CD4-positive, alpha-beta T cell (primary cell): ENCODE measurements around the gene INVS. TPM values are rescaled to one million over a fixed set of nuclear protein-coding genes. Genes with fewer than 3 reads are reported as not detected.

ENCODE experiments used
- ATAC-seq: fragments of 200-7000 bp; cut with Tn5 transposase; one replicate; pipeline ENCODE4 v1.10.0; 2022; ENCODE audit warnings: mild to moderate bottlenecking; ENCODE audit not compliant: poor library complexity
- CTCF ChIA-PET: fragments of 350-600 bp; sonication (Branson Sonifier 250); formaldehyde crosslinking; loops from one replicate; lab custom pipeline; 2021; ENCODE audit warnings: antibody characterized with exemption, inconsistent platforms; lab: Charles Lee
- POLR2A ChIA-PET: fragments of 350-600 bp; sonication (Branson Sonifier 250); formaldehyde crosslinking; loops from one replicate; lab custom pipeline; 2021; ENCODE audit warnings: antibody characterized with exemption, inconsistent platforms; lab: Charles Lee
- DNase-seq, 14 experiments: peaks; one replicate each; pipeline ENCODE4 v3.0.0-alpha.2; 2013 to 2020; ENCODE audit warnings: mixed read lengths in 2 of 14
- H3K27ac ChIP-seq, 2 donors: one replicate each; pipeline versions ENCODE4 v1.5.1 to v1.7.0; 2013; ENCODE audit warnings: low read length in 2 of 2, low read depth in 1 of 2, mild to moderate bottlenecking in 1 of 2
- H3K27me3 ChIP-seq, 2 experiments: 1 replicate in 1 of 2; 2 replicates in 1 of 2; pipeline versions ENCODE4 v1.6.1 to v1.7.0; 2013; ENCODE audit warnings: low read length in 2 of 2, control low read depth in 1 of 2, mild to moderate bottlenecking in 1 of 2, moderate library complexity in 1 of 2; ENCODE audit not compliant: insufficient read depth in 2 of 2, control insufficient read depth in 1 of 2
- H3K36me3 ChIP-seq: one replicate; pipeline ENCODE4 v1.6.1; 2013; ENCODE audit warnings: low read length, control low read depth; ENCODE audit not compliant: insufficient read depth
- H3K4me1 ChIP-seq: one replicate; pipeline ENCODE4 v1.6.1; 2013; ENCODE audit warnings: low read length, control low read depth; ENCODE audit not compliant: insufficient read depth
- H3K4me3 ChIP-seq: one replicate; pipeline ENCODE4 v1.5.1; 2013; ENCODE audit warnings: mild to moderate bottlenecking, low read length, moderate library complexity
- H3K9me3 ChIP-seq, 2 experiments: 1 replicate in 1 of 2; 2 replicates in 1 of 2; pipeline versions ENCODE4 v1.6.1 to v1.7.0; 2013; ENCODE audit warnings: low read length in 2 of 2, mild to moderate bottlenecking in 2 of 2, control low read depth in 1 of 2, moderate library complexity in 1 of 2; ENCODE audit not compliant: control insufficient read depth in 1 of 2, insufficient read depth in 1 of 2
- H3K27ac Mint-ChIP-seq: one replicate; pipeline ENCODE4 v1.8.0; 2020; ENCODE audit warnings: mixed read lengths
- H3K27me3 Mint-ChIP-seq: one replicate; pipeline ENCODE4 v1.8.0; 2021; ENCODE audit warnings: mixed read lengths
- H3K36me3 Mint-ChIP-seq: one replicate; pipeline ENCODE4 v1.8.0; 2021; ENCODE audit warnings: low read depth, mixed read lengths
- H3K4me1 Mint-ChIP-seq: one replicate; pipeline ENCODE4 v1.8.0; 2021; ENCODE audit warnings: low read depth, mixed read lengths
- H3K4me3 Mint-ChIP-seq: one replicate; pipeline ENCODE4 v1.8.0; 2020; ENCODE audit warnings: mild to moderate bottlenecking, mixed read lengths
- H3K9me3 Mint-ChIP-seq: one replicate; pipeline ENCODE4 v1.8.0; 2020; ENCODE audit warnings: mixed read lengths
- CTCF ChIP-seq: fragments of 200-600 bp; IDR thresholded peaks from one replicate; pipeline ENCODE4 v1.8.0; 2022; ENCODE audit warnings: antibody characterized with exemption, mild to moderate bottlenecking
- intact Hi-C, 2 experiments: fragments of 100-400 bp; cut with DNase I in 1 of 2; cut with micrococcal nuclease in 1 of 2; formaldehyde crosslinking; loops; one replicate each; pipeline versions ENCODE4 v1.15.1 to v1.9.0; 2023 to 2025; cut with DNase I, micrococcal nuclease
- total RNA-seq, 174 experiments: library from RNA in 2 of 174; stranded (reverse) in 2 of 174; gene quantifications; one replicate each; pipeline ENCODE4 v1.2.3 and lab custom pipeline; 2021 to 2026

The INVS gene
- total RNA-seq, 2 experiments from 2014 or later, result 13.6 to 14.3 TPM

GRCh38 chr9:100315561-100315960 is 216.5 kb downstream of the INVS start:
- TF ChIP-seq CTCF, result no peak
- POLR2A ChIA-PET, result no interaction called here
- CTCF ChIA-PET, result no interaction called here
- DNase-seq (no peak), ATAC-seq (no peak)
- Mint-ChIP-seq H3K4me1 (peaks cover 42% of the 10 kb centered on the region), H3K36me3 (peaks cover 84% of the 10 kb centered on the region), H3K27ac (no peak overlapping the region), H3K4me3 (no peak overlapping the region), H3K9me3 (no peaks in the 10 kb centered on the region), H3K27me3 (no peaks in the 10 kb centered on the region)
- Histone ChIP-seq H3K27me3 (no peaks in the 10 kb centered on the region), H3K9me3 (no peaks in the 10 kb centered on the region), H3K27ac (no peak overlapping the region), H3K36me3 (peaks cover 29% of the 10 kb centered on the region), H3K4me1 (no peaks in the 10 kb centered on the region), H3K4me3 (no peak overlapping the region)
- intact Hi-C loops, result no loop called here

- Histone ChIP-seq H3K27ac (no peak overlapping the region), H3K4me1 (no peaks in the 10 kb centered on the region)
- CTCF ChIA-PET, result no interaction called here
Observed at GRCh38 chr9:100317706-100318105, 218.7 kb downstream of the INVS start.

GRCh38 chr9:100322954-100323536 is 224.0 kb downstream of the INVS start:
- Mint-ChIP-seq H3K4me1 (peaks cover 34% of the 10 kb centered on the region), H3K36me3 (peaks cover 84% of the 10 kb centered on the region), H3K4me3 (no peak overlapping the region), H3K9me3 (no peaks in the 10 kb centered on the region), H3K27ac (no peak overlapping the region), H3K27me3 (no peaks in the 10 kb centered on the region)
- ATAC-seq, result no peak
- intact Hi-C loops, result loop anchor here (1.0 to 10.0 kb wide), 5 partner anchors 294 to 1160 kb away; no protein-coding TSS in a partner anchor
- Histone ChIP-seq H3K27me3 (no peaks in the 10 kb centered on the region), H3K4me3 (no peak overlapping the region), H3K4me1 (no peaks in the 10 kb centered on the region), H3K36me3 (peaks cover 50% of the 10 kb centered on the region), H3K9me3 (no peaks in the 10 kb centered on the region), H3K27ac (no peak overlapping the region)
- POLR2A ChIA-PET, result no interaction called here
- TF ChIP-seq CTCF, result peak; percentile 36
- peak in 6 of 14 experiments; percentile 2 to 50 (median 27) for DNase-seq
- CTCF ChIA-PET, result interaction anchor here (2.8 kb wide), 1 partner anchor 115 kb away, joined by 10 read pairs; no protein-coding TSS in a partner anchor

More at GRCh38 chr9:100317706-100318105, 218.7 kb downstream of the INVS start:
- Mint-ChIP-seq H3K9me3 (no peaks in the 10 kb centered on the region), H3K27ac (no peak overlapping the region), H3K36me3 (peaks cover 80% of the 10 kb centered on the region), H3K4me3 (no peak overlapping the region), H3K4me1 (peaks cover 31% of the 10 kb centered on the region), H3K27me3 (no peaks in the 10 kb centered on the region)
- DNase-seq (no peak), ATAC-seq (no peak)
- intact Hi-C loops, result no loop called here
- Histone ChIP-seq H3K27me3 (no peaks in the 10 kb centered on the region), H3K9me3 (no peaks in the 10 kb centered on the region), H3K4me3 (no peak overlapping the region), H3K36me3 (peaks cover 42% of the 10 kb centered on the region)
- no peak for TF ChIP-seq CTCF
- POLR2A ChIA-PET, result no interaction called here
